CD4-positive, alpha-beta T cell treated with Interleukin-6 for 4 hours (primary cell): ENCODE data around the gene ABHD16B.

Experiments used
- DNase-seq: peaks from one replicate; pipeline ENCODE4 v3.0.0-alpha.2; 2020; ENCODE audit warnings: mixed read lengths

ABHD16B gene

DNA sequence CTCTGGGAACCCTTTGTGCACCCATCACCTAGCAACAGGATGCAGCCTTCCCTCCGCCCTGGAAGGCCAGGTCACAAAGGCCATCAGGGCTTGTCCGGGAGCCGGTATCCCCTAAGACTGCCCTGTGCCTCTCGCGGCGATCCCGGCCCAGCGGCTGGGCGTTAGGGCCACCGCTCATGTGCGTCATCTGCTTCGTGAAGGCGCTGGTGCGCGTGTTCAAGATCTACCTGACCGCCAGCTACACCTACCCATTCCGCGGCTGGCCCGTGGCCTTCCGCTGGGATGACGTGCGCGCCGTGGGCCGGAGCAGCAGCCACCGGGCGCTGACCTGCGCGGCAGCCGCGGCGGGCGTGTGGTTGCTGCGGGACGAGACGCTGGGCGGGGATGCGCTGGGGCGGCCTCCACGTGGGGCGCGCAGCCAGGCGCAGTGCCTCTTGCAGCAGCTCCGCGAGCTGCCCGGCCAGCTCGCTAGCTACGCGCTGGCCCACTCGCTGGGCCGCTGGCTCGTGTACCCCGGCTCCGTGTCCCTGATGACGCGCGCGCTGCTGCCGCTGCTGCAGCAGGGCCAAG lies at the start of gene ABHD16B:
Gene ABHD16B (plus strand): TSS at position 134 of the 570 bp plus-strand sequence. CDS start 43 bp downstream, at position 177.
- no peak for DNase-seq

DNA sequence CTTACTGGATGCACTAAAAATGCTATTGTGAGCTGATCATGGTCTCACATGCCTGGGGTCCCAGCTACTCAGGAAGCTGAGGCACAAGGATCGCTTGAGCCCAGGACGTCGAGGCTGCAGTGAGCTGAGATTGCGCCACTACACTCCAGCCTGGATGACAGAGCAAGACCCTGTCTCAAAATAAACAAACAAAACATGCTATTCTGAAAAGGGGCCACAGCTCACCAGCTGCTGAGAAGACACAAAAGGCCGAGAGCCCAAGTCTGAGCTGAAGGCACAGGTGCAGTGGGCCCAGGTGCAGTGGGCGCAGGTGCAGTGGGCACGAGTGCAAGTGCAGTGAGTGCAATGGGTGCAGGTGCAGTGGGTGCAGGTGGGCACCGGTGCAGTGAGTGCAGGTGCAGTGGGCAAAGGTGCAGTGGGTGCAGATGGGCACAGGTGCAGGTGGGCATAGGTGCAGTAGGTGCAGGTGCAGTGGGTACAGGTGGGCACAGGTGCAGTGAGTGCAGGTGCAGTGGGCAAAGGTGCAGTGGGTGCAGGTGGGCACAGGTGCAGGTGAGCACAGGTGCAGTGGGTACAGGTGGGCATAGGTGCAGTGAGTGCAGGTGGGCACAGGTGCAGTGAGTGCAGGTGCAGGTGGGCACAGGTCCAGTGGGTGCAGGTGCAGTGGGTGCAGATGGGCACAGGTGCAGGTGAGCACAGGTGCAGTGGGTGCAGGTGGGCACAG lies 46.2 kb upstream of the ABHD16B start:
- DNase-seq, result no peak

DNA sequence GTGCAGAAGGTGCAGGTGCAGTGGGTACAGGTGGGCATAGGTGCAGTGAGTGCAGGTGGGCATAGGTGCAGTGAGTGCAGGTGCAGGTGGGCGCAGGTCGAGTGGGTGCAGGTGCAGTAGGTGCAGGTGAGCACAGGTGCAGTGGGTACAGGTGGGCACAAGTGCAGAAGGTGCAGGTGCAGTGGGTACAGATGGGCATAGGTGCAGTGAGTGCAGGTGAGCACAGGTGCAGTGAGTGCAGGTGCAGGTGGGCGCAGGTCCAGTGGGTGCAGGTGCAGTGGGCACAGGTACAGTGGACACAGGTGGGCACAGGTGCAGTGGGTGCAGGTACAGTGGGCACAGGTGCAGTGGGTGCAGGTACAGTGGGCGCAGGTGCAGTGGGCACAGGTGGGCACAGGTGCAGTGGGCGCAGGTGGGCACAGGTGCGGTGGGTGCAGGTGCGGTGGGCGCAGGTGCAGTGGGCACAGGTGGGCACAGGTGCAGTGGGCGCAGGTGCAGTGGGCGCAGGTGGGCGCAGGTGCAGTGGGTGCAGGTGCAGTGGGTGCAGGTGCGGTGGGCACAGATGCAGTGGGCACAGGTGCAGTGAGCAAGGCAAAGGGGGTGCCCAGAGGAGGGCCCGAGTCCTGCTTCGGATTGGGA lies 45.6 kb upstream of the ABHD16B start:
- no peak for DNase-seq

DNA sequence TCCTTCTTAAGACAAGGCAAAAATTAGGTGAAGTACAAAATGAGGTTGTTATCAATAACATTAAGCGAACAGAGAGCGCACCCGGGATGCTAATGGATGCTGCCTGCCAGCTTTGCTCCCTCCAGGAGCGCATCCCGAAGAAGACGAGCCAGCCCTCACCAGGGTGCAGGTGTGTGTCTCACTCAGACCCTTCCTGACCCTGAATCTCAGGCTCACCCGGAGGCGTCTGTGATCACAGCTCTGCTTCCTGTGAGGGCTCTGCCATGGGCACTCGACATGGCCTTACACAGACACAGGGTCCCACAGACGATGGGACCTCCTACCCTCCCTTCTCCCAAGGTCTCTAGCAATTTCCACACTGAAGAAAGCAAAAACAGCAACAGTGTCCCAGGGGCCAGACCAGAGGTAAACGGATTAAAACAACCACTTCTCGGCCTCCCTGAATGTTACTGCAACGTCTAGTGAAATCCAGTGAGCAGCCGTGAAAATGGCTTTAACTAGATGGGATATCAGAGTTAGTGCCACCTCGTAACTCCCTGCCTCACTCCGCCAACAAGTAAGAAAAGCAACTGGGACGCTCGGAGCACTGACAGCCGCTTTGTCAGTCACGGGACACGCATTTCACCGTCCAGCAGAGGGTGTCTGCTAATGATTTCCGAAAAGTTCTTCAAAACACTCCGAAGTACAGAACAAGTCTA lies 41.9 kb upstream of the ABHD16B start:
- peak; percentile 26 for DNase-seq

DNA sequence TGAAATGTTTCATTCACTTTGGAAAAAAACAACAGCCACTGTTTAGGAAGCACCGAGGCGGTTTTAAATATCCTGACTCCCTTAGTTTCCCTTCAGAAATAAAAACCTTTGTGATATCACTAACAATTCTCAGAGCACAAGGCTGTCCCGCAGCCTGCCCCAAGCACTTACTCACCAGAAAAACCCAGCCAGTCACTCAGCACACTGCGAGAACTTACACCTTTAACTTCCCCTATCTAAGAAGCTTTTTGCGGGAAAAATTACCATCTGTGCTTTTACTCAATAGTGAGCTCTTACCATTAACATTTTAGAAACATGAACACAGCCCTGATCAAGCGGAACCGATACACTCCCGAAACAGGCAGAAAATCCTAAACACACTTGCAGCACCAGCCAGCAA lies 39.5 kb upstream of the ABHD16B start:
- no peak for DNase-seq

DNA sequence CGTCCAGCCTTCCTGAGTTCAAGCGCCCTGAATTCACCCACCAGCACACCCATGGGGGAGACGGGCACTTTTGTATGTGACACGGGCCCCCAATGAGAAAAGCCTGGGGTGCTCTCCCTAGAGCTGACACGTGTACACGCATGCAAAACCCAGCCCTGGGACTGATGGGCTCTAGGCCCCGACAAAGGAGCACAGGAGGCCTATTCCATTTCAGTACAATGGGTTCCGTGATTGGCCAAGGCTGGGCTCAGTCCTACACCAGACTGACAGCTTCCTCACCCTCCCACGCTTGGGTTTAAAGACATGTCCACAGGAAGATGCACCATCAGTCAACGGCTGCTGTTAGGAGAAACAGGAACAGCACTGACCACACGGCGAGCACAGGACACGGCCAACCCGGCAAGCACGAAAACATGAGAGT lies 39.0 kb upstream of the ABHD16B start:
- no peak for DNase-seq

DNA sequence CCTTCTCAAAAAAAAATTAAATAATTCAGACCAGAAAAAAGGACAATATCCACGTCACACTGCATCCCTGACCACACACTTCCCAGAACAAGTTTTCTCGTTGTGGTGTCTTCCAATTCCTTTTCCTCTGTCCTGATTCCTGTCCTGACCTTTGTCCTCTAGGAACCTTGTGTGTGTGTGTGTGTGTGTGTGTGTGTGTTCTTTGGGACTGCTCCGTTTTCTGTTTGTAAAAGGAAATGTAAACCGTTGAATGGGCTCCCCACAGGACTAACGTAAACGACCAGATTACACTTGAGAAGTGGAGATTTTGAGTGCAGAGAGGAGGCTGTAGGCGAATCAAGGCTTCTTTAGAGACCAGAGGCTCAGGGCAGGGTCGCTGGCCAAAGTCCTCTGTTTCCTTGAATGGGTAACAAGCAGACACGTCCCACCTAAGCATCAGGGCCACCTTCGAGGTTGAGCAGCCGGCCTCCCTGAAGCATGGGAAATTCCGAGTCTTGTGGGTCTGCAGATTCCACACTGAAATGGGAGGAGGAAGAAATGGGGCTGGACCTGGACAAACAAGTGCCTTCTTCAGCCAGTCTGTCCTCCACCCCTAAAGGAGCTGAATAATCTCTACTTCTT lies 37.5 kb upstream of the ABHD16B start:
- DNase-seq, result no peak

DNA sequence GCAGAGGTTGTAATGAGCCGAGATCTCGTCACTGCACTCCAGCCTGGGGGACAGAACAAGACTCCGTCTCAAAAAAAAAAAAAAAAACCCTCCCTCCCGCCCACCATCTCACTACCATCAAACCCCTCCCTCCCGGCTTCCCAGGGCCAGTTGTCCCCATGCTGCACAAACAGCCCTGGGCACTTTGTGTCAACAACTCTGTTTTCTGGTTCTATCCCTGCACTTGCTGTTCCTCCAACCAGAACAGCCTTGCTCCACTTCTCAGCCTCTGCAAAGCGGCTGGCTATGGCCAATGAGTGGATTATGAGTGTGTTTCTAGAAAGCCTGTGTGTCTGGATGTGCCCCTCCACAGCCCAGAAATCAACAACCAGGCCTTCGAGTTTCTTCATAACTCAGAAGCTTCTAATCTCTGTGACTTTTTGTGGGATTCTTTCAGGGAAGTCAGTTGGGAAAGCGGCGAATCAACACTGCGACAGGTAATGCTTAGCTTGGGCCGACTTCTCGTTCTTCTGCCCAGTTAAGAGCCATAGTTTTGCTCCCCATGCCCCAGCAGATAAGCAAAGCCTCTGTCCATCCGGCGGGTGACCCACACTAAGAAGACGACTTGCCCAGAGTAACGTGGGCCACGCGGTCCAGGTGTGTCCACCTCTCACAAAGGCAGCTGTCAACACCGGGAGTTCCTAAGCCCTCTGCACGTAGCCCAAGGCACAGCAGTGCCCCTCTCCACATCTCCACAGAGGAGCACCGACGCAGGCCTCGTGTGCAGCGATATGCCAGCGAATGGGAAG lies 35.8 kb upstream of the ABHD16B start:
- DNase-seq, result no peak

DNA sequence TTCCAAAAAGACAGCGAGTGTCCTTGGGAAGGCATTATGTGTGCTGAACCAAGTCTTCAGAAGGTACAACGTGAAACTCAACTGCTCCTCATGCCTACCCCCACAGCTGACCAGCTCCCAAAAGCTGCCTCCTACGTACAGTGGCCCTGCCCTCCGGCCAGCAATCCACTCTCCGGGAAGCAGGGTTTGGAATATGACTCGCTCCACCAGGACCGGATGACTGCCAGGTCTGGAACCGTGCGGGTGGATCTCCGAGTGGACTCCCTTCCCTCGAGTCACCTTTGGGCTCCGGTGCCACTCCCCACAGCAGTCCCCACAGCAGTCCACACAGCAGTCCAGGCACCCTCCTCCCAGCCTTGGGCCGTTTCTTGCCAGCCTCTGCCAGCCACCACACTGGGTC lies 34.5 kb upstream of the ABHD16B start:
- no peak for DNase-seq

DNA sequence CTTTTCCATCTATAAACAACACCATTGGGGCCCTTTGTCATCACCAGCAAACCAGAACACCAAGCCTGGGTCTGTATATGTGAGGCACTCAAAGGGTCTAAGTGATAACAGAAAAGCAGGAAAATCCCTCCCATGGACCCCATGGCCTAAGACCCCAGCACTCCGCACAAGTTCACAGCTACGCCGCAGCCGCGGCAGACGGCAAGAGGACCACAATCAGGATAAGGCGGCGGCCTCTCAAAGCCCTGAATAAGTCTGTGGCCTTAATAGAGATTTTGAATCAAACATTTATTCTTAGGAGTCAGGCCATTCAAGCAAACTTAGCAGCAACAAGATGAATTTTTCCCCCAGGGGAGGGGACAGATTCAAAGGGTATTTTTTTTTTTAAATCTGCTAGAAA lies 33.2 kb upstream of the ABHD16B start:
- no peak for DNase-seq

DNA sequence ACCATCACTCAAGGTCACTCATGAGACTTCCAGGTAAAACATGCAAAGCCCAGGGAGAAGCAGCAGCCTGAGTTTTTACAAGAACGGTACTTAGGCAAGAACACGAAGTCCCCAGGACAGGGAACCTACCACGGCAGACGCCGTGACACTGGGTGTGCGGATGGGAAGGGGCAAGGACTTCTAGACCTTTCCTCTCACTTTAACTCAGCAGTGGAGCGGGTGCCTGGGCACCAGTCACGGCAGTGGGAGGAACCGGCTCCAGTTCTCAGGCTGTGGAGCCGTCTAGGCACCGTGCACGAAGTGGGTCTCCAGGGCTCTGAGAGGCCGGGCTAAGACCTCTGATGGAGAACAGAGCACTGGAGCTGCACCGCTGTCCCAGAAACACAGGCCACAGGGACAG lies 32.8 kb upstream of the ABHD16B start:
- no peak for DNase-seq

DNA sequence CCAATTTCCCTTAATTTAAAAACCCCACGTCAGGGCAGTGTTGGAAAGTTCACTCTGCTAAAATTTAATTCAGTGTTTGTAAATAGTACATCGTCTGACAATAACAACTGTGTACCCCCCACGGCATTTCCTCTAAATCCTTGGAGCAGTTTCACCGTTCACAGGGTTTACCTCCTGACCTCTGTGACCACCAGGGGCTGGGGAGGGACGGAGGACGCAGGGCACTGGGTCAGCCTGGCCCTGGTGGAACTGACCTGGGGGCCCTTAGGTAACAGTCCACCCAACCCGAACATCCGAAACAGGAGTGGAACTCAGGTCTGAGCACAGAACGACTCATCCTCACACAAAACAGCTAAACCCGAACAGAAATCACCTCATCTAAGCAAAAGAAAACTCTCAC lies 32.3 kb upstream of the ABHD16B start:
- no peak for DNase-seq

DNA sequence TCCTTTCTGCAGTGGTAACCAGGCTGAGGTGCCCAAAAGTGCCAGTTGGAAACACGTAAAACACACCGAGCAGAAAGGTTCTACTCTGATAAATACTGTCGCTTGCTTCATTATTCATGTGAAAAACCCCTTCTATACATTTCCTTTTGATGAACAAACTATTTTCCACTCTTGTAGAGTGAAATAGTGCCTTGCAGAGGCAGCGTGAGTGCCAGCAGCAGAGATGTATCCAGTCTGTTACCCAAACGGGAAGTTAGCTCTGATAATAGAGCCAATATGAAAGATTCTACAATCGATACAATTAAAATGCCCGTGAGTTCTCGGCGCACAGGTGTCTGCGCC lies 31.7 kb upstream of the ABHD16B start:
- DNase-seq, result no peak

DNA sequence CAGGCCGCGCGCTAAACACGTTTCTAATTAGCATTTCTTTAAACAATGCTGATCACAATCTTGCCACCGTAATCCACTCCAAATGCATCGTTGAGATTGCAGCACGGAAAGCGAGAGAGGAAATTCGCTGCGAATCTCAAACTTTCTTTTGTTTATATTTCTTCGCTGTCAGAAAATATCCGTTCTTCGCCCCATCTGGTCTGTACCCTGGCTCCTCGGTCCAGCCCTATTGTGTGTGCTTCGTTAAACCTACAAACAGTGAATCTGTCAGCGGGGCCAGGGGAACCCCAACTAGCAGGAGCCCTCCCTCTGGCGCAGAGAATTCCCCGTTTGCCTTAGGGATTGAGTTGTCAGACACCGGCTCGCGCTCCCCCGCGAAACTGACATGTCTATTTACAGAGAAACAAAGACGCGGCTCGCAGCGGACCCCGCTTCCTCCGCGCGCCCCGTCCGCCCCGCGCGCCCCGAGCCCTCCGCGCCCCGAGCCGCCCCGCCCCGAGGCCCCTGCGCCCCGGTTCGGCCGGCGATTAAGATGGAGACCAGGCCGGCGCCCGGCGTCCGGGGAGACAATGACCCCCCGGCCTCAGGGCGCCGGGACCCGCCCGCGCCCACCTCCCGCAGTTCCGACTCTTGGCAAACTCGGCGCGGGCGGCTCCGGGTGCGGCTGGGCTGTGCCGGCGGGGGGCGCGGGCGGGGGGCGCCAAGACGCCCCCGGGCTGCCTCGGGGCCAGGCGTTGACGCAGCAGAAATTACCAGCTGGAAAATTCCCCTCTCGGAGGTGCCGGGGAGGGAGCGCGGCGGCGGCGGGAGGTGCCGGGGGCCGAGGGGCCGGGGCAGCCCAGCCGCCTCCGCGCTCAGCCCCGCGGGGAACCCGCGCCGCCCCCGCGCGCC lies 31.1 kb upstream of the ABHD16B start:
- no peak for DNase-seq

DNA sequence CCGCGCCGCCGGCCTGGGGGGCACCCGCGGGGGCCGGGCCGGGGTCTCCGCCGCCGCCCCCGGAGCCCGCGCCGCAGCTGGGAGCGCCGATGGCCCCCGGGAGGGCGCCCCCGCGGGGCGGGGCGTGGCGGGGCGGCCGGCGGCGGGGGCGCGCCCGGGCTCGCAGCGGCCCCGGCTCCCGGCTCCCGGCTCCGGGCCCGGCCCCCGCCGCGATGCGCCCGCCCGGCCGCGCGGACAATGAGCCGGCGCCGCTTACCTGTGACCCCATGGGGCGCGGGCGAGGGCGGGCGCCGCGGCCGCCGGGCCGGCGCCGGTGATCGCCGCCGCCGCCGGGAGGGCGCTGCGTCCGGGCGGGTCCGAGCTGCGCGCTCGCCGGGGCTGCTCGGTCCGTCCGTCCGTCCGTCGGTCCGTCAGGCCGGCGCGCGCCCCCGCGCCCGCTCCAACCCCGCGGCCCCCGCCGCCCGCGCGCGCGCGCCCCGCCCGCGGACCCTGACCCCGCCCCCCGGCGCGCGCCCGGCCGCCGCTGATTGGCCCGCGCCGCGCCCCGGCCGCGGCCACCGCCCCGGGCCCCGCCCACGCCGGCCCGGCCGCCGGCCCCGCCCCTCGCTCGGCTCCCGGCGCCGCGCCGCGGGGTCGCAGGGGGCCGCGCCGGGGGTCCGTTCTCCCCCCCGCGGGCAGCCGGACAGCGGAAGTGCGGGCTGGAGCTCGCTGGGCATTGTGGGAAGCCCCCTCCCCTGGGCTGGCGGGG lies 30.3 kb upstream of the ABHD16B start, which contains the start of gene ZBTB46:
Gene ZBTB46 (minus strand): TSS at position 424 of the 748 bp plus-strand sequence. CDS start 40,507 bp downstream, outside the sequence.
- DNase-seq, result peak; percentile 28

DNA sequence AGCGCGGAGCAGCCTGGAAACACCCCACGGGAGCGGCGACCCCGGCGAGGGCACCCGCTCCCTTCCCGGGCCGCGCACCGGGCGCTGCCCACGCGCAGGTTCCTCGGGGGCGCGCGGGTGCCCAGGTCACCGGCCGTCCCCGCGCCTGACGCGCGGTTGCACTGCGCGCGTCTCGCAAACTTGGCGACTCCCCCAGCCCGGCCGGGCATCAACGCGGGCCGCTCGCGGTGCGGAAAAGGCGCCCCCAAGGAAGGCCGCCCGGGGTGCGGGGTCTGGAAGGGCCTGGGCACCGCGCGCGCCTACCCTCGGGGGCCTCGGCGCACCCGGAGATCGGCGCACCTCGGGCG lies 29.7 kb upstream of the ABHD16B start:
- DNase-seq, result no peak

DNA sequence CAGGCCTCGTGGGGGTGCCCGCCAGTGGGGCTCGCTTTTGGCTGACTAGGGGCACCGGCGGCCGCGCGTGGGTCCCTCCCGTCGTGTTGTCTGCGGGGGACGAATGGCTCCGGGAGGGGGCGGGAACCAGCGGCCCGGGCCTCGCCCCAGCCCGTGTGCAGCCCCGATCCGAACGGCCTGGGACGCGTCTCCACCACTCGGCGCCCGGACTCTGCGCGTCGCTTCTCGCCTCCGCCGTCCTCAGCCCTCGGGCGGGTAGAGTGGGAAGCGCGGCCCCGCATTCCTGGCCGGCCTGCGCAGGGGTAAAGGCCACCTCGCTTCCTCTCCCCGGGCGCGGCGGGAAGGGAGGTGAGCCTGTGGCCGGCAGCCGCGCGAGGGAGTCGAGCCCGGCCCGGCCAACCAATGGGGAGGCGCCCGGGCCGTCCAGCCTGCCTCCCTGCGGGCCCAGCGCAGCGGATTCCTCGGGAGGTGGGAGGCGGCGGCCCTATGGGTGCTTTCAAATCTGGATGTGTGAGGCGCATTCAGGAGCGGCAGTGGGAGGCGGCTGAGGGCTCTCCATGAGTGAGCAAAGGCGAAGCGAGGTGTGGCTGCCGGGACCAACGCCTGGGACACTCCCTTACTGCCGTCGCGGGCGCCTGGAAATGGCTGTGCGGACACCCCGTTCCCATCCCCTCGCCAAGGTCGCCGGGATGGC lies 29.2 kb upstream of the ABHD16B start:
- no peak for DNase-seq

DNA sequence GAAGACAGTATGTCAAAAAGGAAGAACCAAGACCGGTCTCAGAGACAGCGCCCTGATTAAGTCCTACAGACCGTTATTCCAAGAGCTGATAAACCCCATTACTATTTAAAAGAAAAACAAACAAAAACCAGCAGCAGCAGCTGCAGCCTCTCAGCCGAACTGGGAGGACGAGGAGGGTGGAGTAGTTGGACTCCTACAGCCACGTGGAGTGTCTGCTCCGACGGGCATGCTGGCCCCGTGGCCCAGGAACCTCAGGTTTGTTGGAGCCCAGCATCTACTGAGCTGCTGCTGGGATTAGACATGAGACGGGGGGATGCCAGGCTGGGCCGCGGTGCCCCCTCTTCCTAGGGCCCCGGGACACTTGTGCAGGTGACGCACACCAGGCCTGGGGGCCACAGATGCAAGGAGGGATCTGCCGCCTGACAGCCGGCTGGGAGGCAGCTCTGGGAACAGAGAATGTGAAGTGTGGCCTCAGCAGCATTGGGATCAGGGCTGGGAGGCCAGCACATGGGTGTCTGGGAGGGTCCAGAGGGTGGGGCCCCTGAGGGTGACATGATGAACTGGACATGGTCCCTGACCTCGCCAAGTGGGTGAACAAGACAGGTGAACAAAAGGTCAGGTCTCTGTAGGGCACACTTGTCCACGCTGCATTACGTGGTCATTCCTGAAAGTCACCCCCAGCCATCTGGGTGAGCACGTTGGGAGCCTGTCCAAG lies 27.4 kb upstream of the ABHD16B start:
- DNase-seq, result no peak

DNA sequence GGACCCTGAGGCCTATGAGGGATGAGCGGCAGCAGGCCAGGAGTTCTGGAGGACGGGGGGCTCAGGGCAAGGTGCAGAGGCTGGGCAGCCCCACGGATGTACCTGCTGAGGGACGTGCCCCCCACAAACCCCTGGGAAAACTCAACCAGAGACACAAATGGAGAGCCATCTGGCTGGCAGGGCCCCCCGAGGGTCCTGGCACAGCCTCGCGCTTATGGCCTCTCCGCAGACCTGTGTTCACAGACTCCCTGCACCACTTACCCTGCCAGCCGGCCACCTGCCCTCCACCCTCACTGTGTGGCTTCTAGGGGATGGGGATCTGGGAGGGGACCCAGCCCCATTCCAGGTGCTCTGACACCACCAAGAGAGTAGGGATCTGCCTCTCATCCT lies 26.8 kb upstream of the ABHD16B start:
- DNase-seq, result no peak
